GM12801 (cell line): ENCODE results near the gene TMEM132E.

Source experiments
- TF ChIP-seq, protein P1 (sequence below): IDR thresholded peaks from one replicate; pipeline ENCODE4 v1.5.1; 2011; ENCODE audit warnings: control low read depth; ENCODE audit not compliant: insufficient read length; ENCODE audit errors: extremely low read depth

The TMEM132E gene

DNA sequence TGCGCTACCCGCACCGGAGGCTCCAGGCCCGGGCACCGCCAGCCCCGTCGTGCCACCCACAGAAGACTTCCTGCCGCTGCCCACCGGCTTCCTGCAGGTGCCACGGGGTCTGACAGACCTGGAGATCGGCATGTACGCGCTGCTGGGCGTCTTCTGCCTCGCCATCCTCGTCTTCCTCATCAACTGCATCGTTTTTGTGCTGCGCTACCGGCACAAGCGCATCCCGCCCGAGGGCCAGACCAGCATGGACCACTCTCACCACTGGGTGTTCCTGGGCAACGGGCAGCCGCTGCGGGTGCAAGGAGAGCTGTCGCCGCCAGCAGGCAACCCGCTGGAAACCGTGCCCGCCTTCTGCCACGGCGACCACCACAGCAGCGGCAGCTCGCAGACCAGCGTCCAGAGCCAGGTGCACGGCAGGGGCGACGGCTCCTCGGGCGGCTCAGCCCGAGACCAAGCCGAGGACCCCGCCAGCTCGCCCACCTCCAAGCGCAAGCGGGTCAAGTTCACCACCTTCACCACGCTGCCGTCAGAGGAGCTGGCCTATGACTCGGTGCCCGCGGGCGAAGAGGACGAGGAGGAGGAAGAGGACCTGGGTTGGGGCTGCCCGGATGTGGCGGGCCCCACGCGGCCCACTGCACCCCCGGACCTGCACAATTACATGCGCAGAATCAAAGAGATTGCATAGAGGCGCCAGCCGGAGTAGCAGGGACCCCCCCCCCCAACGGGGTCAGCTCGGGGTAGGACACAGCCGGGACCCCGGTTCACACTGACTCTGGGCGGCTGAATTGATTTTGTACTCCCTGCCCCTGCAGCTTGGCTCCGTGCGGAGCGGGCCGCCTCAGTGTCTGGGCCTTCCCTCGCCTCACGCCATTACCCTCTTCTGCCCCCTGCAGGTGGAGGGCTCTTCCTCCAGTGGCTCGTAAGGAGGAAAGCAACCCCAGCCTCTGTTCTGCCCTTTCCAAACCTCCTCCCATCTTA, 58.5 kb downstream of the TMEM132E start:
- TF ChIP-seq, protein P1, sequence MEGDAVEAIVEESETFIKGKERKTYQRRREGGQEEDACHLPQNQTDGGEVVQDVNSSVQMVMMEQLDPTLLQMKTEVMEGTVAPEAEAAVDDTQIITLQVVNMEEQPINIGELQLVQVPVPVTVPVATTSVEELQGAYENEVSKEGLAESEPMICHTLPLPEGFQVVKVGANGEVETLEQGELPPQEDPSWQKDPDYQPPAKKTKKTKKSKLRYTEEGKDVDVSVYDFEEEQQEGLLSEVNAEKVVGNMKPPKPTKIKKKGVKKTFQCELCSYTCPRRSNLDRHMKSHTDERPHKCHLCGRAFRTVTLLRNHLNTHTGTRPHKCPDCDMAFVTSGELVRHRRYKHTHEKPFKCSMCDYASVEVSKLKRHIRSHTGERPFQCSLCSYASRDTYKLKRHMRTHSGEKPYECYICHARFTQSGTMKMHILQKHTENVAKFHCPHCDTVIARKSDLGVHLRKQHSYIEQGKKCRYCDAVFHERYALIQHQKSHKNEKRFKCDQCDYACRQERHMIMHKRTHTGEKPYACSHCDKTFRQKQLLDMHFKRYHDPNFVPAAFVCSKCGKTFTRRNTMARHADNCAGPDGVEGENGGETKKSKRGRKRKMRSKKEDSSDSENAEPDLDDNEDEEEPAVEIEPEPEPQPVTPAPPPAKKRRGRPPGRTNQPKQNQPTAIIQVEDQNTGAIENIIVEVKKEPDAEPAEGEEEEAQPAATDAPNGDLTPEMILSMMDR = no peak

DNA sequence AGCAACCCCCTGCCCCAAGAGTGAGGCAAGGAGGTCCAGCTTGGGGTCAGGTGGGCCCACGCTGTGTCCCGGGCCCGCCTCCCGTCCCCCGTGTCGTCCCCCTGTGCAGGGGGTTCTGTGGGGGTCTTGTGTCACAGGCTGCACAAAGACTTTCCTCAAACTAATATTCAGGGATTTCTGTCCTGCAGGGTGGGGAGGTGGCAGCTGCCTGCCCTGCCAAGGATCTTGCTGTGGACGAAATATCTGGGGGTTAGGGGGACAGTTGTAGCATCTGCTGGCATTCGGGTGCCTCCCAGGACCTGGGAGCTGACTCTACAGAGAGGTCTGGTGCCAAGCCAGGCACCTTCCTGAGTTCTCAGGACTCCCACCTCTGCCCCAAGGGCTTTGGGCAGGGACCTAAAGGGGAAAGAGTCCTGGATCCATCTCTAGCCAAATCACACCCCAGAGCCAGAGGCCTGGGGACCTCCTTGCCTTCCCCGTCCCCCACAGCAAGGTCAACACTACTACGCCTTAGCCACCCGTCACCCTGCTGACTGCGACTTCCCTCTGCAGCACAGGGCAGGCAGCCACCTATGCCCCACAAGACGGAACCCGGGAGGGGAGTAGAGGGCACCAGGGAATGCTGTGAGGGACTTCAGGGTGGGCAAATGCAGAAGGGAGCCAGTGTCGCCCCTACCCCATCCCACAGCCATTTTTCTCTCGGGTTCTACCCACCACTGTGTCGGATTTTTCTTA, 59.3 kb downstream of the TMEM132E start:
- TF ChIP-seq, protein P1 = no peak

DNA sequence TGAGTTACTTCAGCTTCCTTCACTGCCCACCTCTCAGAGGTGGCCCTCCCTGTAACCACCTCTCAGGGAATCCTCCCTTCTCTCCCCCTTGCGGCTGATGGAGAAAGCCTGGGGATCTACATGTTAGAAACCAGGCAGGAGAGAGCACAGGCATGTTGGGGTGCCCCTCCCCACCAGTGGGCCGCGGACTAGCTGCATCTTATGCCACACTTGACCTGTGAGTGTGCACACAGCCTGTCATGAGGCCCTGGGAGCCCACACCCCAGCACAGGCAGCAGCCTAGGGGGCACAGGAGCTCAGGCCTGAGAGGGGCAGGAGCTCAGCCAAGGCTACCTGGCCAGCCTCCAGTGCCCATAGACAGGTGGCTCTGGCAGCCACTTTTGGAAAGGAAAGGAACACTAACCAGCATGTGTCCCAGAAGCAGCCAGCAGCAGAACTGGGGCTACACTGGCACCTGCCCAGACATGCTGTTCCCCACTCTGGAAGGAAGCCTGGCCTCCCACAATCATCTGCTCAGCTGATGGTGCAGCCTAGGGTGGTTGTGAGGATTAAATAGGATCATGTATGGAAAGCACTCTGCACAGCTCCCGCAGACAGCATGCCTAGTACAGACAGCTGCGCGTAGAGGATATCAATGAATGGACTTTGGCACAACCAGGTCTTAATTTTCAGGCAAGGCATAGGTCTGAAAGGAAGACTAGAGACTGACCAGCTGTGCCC, 60.5 kb downstream of the TMEM132E start:
- TF ChIP-seq, protein P1 = no peak

DNA sequence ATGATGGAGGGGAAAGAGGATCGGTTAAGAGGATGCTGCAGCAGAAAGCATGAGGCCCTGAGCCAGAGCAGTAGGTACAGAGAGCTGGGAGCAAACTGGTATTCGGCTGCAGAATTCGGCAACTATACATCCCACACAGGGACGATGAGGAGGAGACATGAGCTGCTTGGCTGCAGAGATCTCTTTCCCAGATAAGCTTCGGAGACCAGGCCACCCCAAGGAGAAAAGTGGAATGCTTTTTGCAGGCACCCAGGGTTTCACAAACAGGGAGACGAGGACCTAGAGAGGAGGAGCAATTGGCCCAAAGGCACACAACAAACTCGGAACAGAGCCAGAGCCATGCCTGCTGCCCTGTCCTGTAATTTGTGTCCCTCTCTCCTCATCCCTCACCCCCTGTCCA, 62.0 kb downstream of the TMEM132E start:
- TF ChIP-seq, protein P1 = no peak

DNA sequence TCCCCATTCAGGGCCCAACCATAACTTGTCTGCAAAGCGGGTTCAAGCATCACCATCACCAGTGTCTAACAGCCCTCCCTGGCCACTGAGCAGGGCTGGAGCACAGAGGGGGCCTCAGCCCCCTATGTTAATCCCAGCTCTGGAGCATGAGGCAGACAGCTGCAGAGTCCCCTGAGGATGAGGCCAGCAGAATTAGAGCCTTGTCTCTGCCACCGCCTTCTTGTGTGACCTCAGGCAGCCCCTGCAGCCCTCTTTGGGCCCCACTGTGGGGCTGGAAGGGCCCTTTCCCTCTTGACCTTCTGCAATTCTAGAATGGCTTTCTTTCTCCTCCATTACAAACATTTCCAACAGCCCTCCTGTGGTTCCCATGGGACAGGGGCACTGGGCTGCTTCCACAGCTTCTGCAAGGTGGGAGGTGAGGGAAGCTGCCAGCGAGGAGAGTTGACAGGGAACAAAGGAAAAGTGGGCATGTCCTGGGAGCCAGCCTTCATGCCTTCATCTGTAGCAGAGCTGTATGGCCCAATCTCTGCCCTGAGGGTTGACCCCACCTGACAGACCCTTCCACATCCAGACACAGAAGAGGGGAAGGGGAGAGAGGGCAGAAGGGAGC, 65.7 kb downstream of the TMEM132E start:
- TF ChIP-seq, protein P1 = no peak

DNA sequence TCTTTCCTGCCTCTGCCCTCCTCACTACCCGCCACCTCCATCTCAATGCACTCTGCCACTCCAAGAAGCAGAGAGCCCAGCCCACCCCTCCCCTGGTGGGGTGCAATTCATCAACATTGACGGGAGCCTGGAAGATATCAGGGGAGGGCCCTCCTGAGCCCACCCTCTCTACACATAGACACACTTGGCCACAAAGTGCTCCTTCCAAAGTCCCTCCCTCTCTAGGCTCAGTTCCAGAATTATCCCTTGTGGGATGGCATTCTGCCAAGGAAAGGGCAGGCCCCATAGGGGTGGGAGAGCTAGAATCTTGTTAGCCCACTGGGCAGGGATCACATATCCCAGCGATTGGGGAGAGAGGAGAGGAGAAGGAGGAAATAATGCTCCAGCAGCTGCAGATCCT, 66.2 kb downstream of the TMEM132E start:
- TF ChIP-seq, protein P1 = no peak
